Retinal pigment epithelial cell (primary cell): ENCODE measurements around the gene FLVCR2.

Experiments used
- DNase-seq: peaks from one replicate; pipeline ENCODE4 v3.0.0-alpha.2; 2010; ENCODE audit warnings: low read depth
- H3K4me3 ChIP-seq: 2 replicates; pipeline ENCODE4 v1.5.1; 2011; ENCODE audit warnings: mild to moderate bottlenecking, low read length, control low read depth, moderate library complexity
- TF ChIP-seq, protein P1 (sequence below): conservative IDR thresholded peaks from 2 replicates; pipeline ENCODE4 v1.5.1; 2011; ENCODE audit warnings: low read depth, low read length, control low read depth, inconsistent platforms

FLVCR2 gene

DNA sequence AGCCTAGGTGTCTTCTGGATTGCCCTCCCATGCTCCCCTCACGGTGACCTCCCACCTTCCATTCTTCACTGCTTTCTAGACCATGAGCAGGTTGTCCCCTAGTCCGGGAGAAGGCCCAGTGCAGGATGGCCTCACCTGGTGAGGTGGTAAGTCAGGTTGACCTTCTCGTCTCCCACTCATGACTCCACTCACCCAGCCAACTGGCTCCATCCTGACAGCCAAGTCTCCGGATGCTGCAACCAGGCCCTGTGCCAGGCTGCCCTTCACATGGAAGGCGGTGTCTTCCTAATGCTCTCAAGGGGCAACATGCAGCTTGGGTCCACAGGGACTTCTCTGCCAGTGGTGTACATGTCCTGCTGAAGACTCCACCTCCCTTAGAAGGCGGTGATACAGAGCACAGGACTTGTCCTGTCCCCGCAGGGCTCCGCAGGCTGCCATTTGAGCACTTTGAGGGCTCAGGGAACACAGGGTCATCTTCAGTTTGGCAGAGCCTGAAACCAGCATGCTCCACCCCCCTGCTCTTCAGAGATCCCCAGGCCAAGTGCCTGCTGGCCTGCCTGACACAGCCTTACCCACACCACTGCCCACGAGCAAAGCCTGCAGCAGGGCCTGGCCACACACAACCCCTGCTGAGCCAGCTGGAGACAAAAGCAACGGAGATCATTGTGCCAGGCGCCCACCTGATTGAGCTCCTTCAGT lies 30.7 kb upstream of the FLVCR2 start:
- TF ChIP-seq, protein P1, sequence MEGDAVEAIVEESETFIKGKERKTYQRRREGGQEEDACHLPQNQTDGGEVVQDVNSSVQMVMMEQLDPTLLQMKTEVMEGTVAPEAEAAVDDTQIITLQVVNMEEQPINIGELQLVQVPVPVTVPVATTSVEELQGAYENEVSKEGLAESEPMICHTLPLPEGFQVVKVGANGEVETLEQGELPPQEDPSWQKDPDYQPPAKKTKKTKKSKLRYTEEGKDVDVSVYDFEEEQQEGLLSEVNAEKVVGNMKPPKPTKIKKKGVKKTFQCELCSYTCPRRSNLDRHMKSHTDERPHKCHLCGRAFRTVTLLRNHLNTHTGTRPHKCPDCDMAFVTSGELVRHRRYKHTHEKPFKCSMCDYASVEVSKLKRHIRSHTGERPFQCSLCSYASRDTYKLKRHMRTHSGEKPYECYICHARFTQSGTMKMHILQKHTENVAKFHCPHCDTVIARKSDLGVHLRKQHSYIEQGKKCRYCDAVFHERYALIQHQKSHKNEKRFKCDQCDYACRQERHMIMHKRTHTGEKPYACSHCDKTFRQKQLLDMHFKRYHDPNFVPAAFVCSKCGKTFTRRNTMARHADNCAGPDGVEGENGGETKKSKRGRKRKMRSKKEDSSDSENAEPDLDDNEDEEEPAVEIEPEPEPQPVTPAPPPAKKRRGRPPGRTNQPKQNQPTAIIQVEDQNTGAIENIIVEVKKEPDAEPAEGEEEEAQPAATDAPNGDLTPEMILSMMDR: no peak
- no peak overlapping the region for H3K4me3 ChIP-seq
- no peak for DNase-seq

DNA sequence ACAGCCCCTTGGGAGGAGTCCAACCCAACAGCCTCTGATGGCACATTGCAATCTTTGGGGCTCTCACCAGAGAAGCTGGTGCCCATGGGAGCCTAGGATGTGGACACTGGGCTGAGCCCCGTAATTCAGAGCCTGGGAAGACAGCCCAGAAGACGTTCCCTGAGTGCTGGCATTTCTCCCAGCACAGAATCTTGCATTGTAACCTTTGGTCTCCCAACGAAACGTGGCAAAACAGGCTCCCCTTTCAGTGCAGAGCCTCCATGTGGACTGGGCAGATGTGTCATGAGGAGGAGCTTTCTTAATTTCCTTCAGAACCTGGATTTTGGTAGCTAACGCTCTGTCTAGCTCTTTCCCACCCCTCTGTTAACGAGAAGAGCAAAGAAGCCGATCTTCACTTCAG lies 29.9 kb upstream of the FLVCR2 start:
- TF ChIP-seq, protein P1: no peak
- no peak overlapping the region for H3K4me3 ChIP-seq
- DNase-seq: no peak

DNA sequence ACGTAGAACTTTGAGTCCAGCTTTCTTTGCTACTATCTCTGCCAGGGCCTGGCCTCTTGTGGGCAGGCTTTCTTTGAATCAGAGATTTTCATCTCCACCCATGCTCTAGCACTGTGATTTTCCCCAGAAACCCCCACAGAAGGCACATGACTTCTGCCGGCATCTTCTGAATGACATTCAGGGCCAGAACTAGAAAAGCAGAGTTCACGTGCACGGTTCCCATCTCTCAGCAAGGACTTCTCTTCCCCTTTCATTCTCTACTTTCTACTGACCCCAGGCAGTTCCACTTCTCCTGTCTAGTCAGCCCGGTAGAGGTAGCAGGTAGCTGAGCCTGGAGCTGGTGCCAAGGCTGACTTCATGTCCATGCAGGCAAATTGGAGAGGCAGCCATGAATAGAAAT lies 29.3 kb upstream of the FLVCR2 start:
- TF ChIP-seq, protein P1: no peak
- DNase-seq: no peak
- H3K4me3 ChIP-seq: no peak overlapping the region

DNA sequence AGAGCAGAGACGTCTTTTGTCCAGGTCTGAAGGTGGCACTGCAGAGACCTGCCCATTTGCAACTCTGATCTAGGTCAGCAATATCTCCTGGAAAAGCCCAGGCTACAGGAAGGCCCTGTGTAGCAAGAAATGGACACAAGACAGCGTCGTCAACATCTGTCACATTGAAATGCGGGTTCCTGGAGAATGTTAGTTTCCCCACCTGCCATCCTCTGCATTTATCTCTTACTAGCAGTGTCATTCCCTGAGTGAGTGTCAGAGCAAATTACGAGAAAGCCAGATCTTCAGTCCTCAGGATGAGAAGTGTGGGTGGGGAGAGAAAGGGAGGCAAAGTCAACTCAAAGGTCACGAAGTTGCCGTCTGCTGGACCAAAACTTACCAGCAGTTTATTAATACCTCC lies 27.4 kb upstream of the FLVCR2 start:
- H3K4me3 ChIP-seq: no peak overlapping the region
- TF ChIP-seq, protein P1: no peak
- DNase-seq: no peak

DNA sequence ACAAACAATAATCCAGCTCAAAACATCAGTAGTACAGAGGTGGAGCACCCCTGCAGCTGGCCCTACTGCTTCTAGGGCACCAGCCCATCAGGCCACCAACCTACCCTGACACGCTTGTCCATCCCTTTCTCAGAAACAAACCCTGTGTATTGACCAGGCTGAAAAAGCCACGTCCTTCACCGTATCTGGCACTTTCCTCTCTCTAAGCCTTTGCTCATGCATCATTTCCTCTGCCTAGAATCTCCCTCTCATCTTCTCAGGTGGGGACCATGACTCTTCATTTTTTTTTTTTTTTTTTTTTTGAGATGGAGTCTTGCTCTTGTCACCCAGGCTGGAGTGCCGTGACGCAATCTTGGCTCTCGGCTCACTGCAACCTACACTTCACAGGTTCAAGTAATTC lies 25.3 kb upstream of the FLVCR2 start:
- TF ChIP-seq, protein P1: no peak
- no peak overlapping the region for H3K4me3 ChIP-seq
- DNase-seq: no peak

DNA sequence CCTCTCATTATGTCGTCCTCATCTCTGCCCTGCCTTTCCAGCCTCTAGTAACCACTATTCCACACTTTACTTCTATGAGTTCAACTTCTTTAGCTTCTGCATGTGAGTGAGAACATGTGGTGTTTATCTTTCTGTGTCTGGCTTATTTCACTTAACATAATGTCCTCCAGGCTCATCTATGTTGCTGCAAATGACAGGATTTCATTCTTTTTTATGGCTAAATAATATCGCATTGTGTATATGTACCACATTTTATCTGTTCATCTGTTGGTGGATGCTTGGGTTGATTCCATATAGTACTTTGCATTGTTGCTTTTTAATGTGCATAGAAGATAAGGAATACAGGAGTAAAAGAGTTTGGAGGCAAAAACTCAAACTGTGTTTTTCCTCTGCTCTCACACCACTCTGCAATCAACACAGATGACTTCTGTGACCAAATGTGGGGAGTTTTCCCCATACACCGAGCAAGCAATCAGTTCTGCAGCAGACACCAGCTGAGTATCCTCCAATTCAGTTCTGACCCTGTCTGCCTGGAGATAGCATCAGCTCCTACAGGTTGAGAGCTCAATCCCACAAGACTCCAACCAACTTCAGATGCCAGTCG lies 24.6 kb upstream of the FLVCR2 start:
- DNase-seq: no peak
- TF ChIP-seq, protein P1: no peak
- no peak overlapping the region for H3K4me3 ChIP-seq

DNA sequence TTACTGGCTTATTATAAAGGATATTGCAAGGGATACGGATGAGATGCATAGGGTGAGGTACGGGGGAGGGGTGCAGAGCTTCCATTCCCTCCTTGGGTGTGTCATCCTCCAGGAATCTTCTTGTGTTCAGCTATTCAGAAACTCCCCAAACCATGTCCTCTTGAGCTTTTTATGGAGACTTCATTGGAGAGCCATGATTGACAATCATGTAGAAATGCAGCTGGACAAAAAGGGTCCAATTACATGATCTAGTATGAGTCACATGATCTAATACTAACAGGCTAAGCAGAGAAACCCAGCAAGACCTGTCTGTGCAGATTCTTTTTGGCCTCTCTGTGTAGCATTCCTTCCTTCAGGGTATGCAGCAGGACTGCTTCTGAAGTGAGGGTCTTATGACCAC lies 23.9 kb upstream of the FLVCR2 start:
- TF ChIP-seq, protein P1: no peak
- DNase-seq: no peak
- no peak overlapping the region for H3K4me3 ChIP-seq
